Left renal cortex interstitium (tissue), 4 donors: ENCODE data around the gene GFRA4. TPM values are rescaled to one million over a fixed set of nuclear protein-coding genes. Genes with fewer than 3 reads are reported as not detected.
"Not testable (repeated sequence)": the region's sequence is repeated elsewhere in the genome, so short reads cannot be mapped to it uniquely, and the experiment has no call there.

Source experiments
- DNase-seq, 4 donors: peaks; one replicate each; pipeline ENCODE4 v3.0.0-alpha.2; 2013; ENCODE audit warnings: low read depth in 4 of 4, low spot score in 2 of 4, missing footprints in 1 of 4
- polyA plus RNA-seq, 4 donors: library from polyadenylated mRNA; unstranded; fragments of 120-200 nt; gene quantifications; one replicate each; pipeline ENCODE4 v1.2.1, GENCODE V29; 2013; ENCODE audit not compliant: insufficient read length in 4 of 4

Gene GFRA4
- polyA plus RNA-seq, 4 donors, result 0.10 to 0.30 (median 0.27) TPM; not detected in 1

DNA sequence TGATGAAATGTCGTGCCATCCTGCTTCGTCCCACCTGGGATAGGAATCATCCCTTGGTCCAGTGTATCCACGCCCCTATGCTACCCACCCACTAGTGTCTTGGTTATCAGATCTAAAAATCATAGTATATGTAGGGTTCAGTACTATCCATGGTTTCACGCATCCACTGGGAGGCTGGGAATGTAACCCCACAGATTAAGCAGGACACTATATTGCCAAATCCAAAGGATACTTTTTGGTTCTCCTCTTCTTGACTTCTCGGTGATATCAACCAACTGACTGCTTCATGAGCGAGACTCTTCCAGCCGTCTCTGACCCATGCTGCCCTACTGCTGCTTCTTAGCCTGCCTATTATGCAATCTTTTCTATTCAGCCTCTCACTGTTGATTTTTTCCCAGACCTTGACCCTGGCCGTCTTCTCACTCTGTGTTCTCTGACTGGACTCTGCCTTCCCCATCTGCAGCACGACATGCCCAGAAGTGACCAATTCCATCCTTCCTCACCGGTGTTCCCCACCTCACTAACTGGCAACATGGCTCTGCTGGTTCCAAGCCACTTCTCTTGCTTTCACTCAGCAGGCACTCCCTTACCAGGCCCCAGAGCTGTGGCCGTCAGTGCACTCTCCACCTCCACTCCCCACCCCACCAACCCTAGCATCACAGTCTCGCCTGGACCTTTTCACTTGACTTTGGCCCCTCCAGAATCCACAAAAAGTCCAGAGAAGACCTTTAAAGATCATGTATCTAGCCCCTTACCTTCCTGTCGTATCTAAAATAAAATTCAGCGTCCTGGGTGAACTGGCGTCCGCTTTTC lies 34.5 kb downstream of the GFRA4 start:
- DNase-seq, result no peak

DNA sequence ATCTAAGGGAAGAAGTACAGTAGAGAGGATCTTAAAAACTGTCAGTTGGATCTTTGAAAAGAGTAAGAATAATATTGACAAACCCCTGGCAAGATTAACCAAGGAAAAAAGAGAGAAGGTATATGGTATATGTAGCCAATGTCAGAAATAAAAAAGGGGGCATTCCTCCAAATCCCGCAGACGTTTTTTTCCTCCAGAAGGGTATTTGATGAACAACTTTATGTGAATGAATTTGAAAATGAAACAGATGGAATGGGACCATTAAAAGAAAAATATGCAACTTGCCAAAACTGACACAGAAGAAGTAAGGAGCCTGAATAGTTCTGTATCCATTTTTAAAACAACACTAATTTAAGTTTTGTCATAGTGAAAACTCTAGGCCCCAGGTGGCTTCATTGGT lies 35.7 kb downstream of the GFRA4 start:
- no peak for DNase-seq

DNA sequence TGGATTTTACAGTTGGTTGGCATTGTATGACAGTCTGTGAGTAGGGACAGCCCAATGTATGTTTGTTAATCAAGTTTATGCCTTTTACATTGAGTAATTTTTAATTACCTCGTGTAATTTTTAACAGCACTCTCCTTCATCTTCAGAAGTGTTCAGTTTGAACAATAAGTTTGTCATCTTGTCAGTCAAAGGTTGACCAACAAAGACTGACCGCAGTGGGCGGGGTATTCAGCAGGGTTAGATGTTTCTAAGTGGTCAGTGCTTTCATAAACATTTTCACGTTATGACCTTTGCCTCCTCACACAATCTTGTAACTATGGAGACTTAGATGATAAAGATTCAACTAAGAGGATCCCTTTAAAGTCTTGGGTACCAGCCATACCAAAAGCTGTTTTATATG lies 40.8 kb downstream of the GFRA4 start:
- no peak for DNase-seq

DNA sequence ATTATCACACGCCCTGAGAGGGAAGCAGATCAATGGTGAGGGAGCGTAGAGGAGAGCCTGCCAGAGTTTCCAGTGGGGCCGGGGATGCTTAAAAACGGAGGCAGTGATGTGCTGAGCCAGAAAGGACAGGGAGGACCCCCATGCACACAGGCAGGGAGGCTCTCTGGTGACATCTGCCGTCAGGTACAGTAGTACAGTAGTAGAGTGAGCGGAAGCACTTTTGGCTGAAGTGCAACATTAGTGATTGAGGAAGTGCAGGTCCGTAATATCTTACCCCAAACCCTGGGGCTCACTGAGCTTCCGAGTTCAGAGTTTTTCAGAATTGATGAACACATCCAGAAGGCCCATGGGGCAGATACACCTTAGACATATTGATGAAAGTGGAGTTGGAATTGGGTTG lies 42.1 kb downstream of the GFRA4 start:
- no peak for DNase-seq

DNA sequence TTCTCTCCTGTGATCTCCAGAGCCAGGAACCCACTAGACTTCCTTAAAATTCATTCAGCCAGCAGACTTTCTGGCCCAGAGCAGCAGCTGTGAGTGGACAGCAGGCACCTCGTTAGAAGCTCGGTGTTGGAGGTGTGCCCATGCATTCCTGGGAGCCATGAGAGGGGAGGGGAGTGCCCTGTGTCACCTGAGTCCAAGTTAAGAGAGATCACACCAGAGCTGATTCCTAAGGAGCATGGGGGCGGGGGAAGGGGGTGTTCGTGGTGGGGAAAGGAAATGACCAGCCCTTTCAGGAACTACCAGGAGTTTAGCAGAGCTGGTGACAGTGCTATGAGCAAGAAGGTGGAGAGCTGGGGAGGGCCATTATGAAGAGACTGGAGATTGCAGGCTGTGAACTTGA lies 46.9 kb downstream of the GFRA4 start:
- DNase-seq, result peak in 1 of 4 donors; percentile 2

DNA sequence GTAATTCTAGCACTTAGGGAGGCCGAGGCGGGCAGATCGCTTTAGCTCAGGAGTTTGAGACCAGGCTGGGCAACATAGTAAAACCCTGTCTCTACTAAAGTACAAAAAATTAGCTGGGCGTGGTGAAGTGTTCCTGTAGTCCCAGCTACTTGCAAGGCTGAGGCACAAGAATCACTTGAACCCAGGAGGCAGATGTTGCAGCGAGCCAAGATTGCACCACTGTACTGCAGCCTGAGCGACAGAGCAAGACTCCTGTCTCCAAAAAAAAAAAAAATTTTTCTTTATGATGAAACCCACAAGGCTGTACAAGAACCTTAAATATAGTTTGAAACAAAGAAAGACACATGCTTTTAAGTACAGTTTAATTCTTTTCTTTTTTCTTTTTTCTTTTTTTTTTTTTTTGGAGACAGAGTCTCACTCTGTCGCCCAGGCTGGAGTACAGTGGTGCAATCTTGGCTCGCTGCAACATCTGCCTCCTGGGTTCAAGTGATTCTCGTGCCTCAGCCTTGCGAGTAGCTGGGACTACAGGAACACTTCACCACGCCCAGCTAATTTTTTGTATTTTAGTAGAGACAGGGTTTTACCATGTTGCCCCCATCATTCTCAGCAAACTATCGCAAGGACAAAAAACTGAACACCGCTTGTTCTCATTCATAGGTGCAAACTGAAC lies 47.9 kb downstream of the GFRA4 start:
- not testable (repeated sequence) for DNase-seq

DNA sequence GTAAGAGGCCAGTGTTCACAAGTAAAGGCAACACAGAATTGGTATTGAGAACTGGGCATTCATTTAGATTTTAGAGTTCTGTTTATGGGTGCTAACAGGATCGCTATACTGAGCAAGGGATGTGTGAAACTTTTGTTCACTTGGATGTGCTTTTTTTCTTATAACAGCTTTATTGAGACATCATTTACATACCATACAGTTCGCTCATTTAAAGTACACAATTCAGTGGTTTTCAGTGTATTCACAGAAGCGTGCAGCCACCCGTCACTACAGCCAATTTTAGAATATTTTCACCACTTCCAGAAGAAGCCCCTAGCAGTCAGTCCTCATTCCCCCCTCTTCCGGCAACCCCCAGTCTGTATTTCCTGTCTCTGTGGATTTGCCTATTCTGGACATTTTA lies 48.7 kb downstream of the GFRA4 start:
- DNase-seq, result no peak

DNA sequence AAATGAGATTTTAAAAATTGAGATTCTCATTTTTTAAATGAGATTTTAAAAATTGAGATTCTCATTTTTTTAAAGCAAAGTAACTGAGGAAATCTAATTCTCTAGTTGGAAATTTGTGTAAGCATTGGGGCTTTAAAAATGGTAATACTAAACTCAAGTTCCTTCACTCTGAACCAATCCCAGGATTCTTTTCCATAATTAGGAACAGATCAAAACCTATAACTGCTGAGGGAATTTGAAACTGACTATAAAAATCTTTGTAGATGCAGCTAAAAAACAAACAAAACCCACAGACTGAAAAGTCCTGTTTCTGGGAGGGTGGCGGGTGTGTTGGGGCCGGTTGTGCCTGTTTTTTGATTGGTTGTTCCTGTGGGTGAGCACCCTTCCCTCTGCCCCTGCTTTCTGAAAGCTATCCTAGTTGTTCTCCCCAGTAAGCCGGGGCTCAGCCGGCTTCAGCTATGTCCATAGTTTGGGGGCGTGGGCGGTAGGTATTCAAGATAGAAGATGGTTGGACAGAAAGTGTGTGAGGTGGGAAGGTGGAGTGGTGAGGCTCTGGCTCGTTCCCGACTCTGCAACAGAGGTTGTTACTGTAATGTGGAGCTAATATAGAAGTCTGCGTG lies 49.3 kb downstream of the GFRA4 start:
- DNase-seq, result no peak

DNA sequence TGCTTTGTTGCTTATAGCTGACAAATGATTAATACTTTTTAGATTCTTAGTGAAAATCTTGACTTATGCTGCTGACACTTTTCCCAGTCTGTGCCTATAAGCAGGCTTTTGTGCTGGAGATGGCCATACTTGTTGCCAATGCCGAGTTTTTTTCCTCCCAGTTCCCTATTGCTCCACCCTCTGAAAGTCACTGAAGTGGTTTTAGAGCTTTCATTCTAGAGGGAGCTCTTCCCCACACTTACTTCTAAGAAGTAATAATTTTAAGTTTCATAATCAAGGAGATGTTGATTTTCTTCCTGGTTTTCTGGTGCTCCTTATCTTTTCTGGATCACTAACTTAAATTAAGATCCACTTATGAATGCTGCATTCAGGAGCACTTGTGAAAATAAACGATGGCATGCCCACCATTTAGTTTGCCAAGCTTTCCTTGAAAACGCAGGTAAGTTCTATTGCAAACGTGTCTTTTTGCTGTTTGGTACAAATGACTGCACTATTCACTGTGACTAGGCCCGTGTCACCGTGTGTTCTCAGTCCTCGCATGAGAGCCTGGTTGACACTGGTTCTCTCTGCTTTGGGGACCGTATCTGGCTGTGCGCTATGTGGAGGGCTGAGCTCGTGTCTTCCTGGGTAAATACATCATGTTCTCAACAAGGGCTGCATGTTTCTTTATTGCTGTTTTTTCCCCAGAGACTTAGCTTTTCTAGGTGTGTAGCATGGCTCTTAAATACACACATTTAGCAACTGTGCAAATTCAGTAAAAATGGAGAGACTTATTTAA lies 50.2 kb downstream of the GFRA4 start:
- DNase-seq, result no peak

DNA sequence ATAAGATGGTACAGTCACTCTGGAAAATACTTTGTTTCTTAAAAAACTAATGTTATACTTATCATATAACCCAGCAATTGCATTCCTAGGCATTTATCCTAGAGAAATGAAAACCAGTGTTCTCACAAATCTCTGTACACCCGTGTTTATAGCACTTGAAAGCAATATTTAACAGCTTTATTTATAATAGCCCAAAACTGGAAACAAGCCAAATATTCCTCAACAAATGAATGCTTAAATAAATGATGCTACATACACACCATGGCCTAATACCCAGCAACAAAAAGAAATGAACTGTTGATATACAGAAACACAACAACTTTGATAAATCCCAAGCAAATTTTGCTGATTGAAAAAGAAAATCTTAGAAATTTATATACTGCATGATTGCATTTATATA lies 51.3 kb downstream of the GFRA4 start:
- DNase-seq, result no peak

Other genes starting within 250 kb of the GFRA4 start
- gene ATRN, start 192.4 kb downstream of the GFRA4 start, polyA plus RNA-seq, result 10 to 100 TPM; 44.8 to 51.1 (median 49.5) TPM
- gene ADAM33, start 18.6 kb upstream of the GFRA4 start, polyA plus RNA-seq, result 10 to 100 TPM in 2 of 4 donors, 1 to 10 TPM in 2; 6.1 to 15.0 (median 9.8) TPM
- gene SIGLEC1, start 49.2 kb upstream of the GFRA4 start, polyA plus RNA-seq, result 1 to 10 TPM in 1 of 4 donors, under 1 TPM in 3; 0.58 to 1.2 (median 0.93) TPM
- gene HSPA12B, start 69.3 kb upstream of the GFRA4 start, polyA plus RNA-seq, result 10 to 100 TPM; 14.4 to 19.7 (median 16.4) TPM
- gene ADISSP, start 104.4 kb upstream of the GFRA4 start, polyA plus RNA-seq, result 10 to 100 TPM; 19.4 to 37.2 (median 26.1) TPM
- gene SPEF1, start 118.0 kb upstream of the GFRA4 start, polyA plus RNA-seq, result 1 to 10 TPM; 1.2 to 2.7 (median 2.3) TPM
- gene CENPB, start 123.3 kb upstream of the GFRA4 start, polyA plus RNA-seq, result 10 to 100 TPM; 38.3 to 55.7 (median 43.3) TPM
- 10 to 100 TPM; 31.4 to 45.0 (median 36.7) TPM for gene CDC25B, start 132.9 kb upstream of the GFRA4 start, polyA plus RNA-seq
- gene AP5S1, start 157.1 kb upstream of the GFRA4 start, polyA plus RNA-seq, result 10 to 100 TPM in 3 of 4 donors, 1 to 10 TPM in 1; 8.2 to 13.2 (median 11.7) TPM
- gene MAVS, start 183.4 kb upstream of the GFRA4 start, polyA plus RNA-seq, result 10 to 100 TPM; 22.6 to 34.7 (median 29.1) TPM
- 10 to 100 TPM; 34.9 to 40.7 (median 35.9) TPM for gene PANK2, start 226.0 kb upstream of the GFRA4 start, polyA plus RNA-seq